NCI-H2107 (cell line): Measurements from ENCODE around the gene ACTN4.

Experiments used
- DNase-seq: peaks from one replicate; lab custom pipeline; 2025; lab: John Stamatoyannopoulos, UW

The ACTN4 gene

DNA sequence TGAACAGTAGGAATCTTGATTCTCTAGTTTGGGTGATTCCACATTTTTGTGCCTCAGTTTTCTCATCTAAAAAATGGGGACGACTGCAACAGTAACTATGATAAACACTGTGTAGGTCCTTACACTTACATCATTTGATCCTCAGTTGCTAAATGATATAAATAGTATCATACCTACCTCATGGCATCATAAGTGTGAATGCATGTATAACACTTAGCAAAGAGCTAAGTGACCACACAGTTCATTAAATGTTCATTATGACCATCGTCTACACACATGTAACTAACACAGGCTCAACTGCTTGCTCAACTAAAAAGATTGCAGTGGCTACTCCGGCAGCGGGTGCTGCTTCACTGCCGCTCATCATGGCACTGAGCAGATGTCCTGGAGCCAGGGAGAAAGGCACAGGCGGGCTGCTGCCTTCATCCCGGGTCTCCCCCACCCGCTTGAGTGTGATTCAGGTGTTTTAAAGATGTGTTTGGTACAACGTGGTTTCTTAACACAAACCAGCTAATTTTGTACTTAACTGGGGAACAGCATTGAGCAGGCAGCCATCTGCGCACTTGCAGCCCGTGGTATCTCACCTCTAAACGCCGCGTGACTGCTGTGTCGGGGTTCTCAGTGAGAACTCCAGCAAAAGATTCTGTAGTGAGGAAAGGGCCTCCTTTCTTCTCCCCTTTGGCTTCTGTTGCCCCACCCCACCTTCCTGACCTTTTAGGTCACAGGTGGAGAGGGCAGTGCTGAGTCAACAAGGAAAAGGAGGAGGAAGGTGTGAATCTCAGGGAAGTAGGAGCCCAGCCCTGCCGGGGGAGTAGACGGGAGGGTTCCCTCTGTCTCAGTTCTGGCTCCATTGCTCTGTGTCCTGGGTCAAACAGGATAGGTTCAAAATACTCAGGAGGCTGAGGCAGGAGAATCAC, 11.7 kb upstream of the ACTN4 start:
- no peak for DNase-seq

DNA sequence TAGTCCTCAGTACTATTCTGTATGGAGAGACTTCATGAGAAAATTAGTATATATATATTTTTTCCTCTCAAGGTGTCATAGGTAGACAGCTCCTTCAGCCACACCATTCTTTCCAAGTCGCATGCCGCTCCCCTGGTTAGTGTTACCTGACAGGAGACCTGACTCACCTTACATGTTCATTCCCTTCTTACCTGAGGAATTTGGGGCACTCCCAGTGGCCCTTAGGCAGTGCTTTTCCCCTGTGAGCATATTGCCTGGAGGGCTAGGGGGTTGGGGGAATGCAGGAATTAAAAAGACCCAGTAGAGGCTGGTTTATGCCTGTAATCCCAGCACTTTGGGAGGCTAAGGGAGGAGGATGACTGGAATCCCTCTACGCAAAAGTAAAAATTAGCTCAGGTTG, 9.0 kb upstream of the ACTN4 start:
- DNase-seq = no peak

DNA sequence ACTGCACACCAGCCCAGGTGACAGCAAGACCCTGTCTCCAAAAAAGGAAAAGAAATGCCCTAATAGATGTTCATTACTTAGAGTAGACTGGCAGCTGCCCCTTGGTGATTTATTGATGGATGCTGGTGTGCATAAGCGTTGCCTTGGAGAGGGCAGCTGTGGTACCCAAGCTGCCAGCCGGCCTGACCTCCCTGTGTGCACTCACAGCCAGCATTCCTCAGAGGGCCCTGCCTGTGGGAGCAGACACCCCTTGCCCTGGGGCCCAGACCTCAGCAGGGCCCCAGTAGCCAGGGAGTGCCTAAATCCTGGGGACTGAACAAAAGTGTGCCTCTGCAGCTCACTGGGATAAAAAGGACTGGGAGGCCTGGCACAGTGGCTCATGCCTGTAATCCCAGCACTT, 7.8 kb upstream of the ACTN4 start:
- DNase-seq = no peak

DNA sequence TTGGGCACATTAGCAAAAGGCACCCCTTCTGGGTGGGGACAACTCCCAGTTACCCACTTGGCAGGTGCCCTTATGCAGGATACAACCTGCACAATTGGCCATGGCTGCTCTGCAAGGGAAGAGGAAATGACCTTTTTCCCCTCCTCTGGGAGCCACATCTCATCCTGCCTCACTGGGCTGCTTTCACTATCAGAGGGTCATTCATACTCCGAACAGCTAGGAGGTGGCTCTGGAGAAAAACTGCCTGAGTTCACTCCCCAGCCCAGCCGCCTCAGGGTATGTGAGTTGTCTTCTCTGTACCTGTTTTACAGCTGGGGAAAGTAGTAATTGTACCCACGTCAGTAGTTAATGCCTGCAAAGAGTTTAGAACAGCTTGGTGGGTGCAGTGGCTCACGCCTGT, 7.1 kb upstream of the ACTN4 start:
- DNase-seq = no peak

DNA sequence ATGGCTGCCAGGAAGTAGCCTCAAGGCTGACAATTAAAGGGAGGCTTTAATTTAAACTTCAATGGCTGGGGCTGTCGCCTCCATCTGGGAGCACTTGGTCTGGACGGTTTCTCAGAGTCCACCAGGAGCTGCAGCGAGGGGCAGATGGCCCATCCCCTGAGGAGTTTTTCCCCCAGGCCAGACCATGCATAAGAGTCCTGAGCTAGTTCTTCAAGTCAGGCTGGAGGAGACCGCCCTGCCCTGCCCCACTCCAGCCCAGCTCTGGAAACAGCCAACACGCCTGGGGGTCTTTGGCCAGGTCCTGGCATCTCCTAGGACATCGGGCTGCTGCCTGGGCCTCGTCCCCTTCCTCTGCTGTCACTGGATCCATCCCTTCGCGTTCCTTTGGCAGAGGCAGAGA, 5.3 kb upstream of the ACTN4 start:
- DNase-seq = no peak

DNA sequence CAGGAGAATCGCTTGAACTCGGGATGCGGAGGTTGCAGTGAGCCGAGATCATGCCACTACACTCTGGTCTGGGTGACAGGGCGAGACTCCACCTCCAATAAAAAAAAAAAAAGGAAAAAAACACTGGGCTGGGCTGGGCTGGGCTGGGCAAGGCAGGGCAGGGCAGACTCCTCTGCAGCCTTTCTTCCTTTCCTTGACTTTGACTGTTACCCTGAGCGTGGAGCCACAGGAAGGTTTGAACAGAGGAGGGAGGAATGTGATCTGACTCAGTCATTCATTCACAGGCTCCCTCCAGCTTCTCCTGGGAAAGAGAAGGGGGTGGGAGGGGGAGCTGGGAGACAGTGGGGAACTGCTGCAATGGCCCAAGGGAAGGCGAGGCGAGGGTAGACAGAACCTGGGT, 2.7 kb upstream of the ACTN4 start:
- DNase-seq = no peak

DNA sequence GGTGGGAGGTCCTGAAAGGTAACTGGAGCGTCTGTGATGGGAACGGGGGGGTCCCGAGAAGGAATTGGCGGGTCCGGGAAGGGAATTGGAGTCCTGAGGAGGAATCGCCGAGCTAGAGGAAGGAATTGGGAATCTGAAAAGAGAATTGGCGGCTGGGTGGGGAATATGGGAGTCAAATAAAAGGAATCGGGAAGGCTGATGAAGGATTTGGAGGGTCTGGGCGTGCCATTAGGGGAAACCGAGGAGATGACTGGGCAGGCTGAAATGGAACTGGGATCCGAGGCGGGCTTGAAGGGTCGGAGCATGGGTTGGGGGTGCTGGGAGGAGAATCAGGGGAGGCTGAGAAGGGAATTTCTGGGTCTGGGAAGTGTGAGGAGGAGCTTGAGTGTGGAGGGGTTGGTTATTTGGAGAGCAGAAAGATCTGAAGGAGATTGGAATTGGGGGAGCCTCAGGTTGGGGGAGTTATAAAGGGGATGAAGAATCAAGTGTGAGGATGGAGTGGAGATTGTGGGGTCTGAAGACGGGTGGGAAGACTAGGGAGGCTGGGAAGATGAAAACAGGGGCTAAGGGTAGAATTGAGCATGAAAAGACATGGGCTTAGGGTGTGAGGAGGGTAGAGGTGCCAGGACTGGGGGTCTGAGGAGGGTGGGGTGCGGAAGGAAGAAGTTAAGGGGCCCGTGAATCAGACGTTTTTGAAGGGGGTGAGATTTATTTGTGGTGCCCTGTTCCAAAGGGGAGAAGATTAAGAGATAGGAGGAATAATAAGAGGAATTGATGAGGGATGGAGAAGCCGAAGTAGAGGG, 718 bp downstream of the ACTN4 start:
- DNase-seq = no peak

DNA sequence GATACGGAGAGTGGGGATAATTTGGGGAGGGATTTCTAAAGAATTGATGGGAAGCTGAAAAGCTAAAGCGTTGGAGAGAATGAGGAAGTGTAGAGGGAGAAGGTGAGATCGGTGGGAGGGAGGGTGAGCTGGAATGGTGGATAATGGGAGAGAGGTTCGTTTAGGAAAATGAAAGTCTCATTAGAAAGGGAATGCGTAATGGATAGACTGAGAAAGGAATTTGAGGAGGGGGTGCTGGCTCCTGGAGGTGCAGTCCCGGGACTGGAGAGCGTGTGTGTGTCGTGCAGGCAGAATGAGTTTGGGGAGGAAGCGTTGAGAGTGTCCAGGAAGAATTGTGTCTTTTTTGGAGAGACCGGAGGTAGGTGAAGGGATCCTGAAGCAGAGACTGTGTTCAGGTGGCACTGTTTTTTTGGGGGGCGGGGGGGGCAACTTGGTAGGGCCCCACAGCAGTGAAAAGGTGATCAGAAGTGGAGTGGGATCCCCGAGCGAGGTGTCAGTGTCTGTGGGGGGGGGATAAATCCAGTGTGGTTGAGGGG, 1.4 kb downstream of the ACTN4 start:
- DNase-seq = no peak

DNA sequence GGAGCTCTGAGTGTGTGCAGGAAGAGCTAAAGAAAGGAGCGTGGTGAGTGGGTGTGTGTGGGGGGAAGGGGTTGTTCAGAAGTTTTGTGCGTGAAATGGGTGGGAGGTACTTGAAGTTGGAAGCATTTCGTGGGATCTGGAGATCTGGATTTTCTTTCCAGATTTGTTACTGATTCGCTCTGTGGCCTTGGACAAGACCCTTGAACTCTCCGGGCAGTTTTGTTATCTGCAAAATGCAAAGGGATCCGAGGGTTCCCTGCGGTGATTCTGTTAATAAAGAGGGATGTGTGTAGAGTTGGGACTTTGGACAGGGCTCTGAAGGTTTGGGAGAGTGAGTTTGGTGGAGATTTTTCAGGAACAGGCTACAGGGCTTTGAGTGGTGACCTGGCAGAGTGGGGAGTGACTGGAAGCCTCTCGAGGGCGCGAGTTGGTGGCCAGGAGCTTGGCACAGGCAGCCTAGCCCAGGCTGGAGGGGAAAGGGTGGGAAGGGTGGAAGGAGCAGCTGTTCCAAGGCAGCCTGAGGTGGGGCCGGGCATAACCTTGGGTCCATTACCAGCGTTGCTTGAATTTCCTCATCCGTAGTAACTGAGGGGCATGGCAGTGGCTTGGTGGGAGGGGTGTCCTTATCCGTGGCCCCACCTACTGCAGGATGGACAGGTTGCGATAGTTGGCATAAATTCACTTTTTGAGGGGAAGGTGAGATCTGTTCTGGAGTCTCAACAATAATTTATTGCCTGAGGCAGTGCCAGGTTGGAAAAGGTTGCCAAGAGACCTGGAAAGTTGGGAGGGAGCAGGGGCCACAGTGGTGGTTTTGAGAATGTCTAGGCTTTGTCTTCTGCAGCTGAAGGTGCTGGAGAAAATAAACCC, 2.1 kb downstream of the ACTN4 start:
- no peak for DNase-seq

DNA sequence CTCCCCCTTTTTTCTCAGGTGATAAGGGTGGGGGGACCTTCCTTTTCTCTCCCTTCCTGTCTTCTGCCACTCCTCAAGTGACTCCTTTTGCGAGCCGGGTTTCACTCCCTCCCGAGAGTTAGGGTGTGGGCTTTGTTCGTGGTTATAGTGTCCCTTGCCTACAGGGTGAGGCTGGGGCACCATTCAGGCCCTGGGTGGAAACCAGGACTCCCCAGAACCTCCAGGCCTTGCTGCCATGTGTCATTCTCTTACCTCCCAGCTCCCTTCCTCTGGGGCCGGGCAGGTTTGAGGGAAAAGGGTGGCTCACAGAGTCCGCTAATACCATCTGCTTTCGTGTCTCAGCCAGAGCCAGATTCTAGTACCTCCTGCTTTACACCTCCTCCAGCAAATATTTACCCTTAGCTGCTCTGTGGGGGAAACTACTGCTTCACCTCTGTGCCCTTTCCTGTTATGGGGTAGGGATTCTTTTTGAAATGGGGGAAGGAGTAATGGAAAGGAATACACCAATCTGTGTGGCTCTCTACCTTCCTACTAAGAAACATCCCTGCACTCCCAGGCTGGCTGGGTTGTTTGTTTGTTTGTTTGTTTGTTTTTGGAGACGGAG, 2.8 kb downstream of the ACTN4 start:
- no peak for DNase-seq

DNA sequence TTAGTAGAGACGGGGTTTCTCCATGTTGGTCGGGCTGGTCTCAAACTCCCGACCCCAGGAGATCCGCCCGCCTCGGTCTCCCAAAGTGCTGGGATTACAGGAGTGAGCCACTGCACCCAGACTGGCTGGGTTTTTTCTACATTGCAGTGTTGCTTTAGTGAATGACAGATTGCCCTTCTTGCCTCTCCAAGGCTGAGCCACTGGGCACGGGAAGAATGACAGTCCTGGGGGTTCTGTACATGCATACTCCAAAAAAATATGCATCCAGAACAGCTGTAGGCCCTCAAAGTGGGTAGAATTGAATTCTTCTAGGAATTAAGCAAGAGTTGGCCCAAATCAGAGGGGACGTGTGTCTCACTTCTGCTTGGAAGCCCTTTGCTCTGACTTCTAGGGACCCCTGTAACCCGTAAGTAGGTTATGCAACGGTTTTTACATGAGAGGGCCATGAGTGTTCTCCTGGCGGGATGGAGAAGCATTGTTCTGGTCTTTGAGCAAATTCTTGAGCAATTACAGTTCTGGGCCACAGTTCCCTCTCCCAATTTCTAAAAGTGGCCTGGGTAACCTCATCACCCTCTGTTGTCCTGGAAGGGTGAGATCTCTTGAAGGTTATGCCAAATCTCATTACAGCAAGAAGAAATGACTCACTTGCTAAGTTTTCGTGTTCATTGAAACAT, 3.6 kb downstream of the ACTN4 start:
- no peak for DNase-seq

DNA sequence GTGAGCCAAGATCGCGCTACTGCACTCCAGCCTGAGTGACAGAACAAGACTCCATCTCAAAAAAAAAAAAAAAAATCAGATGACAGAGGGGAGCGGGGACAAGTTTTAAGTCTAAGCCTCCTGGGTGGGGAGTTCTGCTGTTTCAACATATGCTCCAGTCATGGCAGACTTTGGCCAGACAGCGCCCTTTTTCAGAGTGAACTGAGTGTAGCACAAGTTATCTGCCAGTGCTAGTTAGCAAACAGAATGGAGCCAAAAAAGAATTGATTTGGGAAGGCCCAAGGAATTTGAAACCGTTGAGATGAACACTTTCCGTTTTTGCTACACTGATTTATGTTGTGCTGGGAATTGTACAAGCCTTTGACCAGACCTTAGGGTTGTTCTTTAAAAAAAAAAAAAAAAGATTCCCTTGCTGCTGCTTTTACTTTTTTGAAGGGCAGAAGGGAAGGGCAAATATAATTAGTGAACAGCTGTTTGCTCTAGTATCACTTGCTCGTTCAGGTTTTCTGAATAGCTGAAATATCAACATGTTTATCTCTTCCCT, 5.7 kb downstream of the ACTN4 start:
- no peak for DNase-seq

DNA sequence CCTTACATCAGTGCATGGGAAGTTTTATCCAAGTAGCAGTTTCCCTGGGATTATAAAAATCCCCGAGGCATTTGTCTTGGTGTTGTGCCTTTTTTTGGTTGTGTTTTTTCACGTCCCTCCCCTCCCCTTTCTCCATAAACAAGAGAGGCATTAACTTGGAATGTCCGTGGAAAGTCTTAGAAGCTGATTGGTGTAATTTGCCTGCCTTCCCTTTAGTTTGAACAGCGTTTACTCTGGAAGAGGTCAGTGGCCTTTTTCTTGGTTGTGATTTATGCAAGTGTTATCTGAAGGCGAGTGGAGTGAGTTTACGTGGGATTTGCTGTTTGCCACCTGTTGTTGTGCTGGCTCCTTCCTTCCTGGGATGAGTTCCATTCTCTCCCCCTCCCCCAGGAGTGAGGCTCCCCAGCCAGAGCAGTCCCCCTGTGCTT, 7.2 kb downstream of the ACTN4 start:
- DNase-seq = no peak

DNA sequence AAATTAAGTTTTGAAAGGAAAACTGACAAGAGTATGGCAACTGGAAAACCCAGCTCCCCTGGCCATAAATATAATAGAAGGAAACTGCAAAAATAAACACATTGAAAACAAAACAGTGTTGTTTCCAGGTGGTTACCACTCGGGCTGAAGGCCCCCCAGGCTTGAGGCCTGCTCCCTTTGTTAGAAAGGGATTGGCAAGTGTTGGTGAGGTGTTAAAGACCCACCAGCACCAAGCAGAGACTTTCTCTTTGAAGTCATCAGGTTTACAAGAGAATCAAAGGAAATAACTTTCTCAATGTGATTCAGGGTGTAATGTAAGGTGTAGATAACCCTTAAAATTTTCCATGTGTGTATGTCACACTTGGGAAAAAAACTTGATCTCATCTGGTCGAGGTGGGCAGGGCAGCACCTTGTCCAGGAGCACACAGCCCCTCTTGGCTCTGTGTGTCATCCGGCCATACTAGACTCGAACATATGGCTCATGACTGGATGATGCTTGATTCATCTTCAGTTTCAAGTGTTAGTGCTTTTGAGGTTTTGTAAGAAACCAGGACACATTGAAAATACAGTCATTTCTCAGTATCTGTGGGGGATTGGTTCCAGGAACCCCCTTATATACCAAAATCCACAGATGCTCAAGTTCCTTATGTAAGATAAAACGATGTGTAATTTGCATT, 7.8 kb downstream of the ACTN4 start:
- no peak for DNase-seq

DNA sequence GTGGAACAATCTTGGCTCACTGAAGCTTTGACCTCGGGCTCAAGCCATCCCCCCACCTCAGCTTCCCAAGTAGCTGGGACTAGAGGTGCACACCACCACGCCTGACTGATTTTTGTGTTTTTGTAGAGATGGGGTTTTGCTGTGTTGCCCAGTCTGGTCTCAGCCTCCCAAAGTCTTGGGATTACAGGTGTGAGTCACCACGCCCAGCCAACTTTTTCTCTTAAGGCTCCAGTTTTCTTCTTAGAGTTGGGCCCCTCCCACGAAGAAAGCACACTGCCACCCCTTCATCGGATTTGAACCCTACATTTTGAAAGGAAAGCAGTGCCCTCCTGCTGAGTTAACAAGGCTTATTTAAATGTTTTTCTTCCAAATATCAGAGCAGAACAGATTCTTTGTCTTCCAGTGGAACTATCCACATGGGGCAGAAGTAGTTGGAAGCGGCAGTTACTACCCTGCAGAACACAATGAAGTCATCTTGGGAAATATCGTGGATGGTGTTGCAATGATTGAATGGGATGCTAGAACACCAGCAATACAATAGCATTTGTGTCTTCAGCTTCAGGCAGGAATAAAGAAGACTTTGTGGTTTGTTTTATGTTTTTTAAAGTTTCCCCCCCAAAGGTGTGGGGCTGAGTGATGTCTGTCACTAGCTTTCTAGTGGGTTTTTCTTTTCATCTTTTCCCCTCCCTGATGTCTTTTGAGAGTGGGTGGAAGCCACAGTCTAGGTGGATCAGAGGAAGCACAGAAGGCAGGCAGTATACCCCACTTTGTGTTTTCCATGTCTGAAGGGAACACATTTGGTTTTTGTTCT, 8.9 kb downstream of the ACTN4 start:
- DNase-seq = no peak

DNA sequence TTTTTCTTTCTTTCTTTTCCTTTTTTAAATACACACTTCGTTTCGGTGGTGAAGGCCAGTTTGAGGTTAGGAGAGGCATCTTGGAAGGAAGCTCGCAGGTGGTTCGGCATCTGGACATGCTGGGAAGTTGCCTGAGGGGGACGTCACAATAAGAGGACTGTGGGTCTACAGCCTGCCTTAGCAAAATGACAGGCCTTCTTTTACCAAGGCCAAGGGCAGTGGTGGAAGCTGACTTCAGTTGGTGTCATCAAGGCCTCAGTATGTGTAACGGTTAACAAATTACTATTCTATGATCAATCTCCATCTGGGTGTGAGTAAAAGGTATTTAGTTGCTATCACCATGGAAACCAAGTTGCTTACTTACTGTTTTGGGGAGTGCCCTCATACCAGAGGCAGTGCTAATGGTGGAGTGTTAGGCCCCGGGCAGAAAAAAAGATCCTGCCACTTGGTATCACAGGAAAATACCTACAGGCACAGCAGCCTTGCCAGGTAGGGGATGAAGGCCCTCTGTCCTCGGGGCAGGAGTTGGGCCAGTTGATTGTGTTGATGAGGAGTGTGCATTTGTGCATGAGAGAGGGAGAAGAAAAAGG, 10.3 kb downstream of the ACTN4 start:
- DNase-seq = no peak

DNA sequence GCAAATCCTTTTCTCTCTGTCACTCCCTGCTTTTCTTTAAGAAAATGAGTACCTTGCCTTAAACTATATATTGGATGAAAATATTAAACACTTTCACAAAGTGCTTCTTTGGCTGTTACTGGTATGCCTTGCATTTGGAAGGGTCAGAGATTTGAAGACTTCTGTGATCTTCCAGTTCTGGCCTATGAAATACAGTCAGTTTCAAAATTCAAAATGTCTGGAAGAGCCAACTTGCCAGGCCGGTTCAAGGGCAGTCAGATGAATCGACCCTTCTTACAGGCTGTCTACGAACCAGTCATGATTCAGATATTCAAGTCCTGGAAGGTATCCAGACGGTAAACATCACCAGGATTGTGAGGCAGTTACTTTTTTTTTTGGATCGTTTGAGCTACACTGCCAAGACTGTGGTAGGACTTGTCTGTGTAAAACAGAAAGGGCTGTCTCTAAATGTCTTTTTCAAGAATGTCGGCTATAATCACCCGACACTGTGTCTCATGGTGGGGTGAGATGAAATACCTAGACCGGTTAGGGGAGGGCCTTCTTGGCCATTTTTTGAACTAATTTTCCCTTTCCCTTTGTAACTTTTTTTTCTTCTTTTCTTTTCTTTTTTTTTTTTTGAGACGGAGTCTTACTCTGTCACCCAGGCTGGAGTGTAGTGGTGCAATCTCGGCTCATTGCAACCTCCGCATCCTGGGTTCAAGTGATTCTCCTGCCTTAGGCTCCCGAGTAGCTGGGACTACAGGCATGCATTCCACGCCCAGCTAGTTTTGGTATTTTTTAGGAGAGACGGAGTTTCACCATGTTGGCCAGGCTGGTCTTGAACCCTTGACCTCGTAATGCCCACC, 11.2 kb downstream of the ACTN4 start:
- DNase-seq = no peak

DNA sequence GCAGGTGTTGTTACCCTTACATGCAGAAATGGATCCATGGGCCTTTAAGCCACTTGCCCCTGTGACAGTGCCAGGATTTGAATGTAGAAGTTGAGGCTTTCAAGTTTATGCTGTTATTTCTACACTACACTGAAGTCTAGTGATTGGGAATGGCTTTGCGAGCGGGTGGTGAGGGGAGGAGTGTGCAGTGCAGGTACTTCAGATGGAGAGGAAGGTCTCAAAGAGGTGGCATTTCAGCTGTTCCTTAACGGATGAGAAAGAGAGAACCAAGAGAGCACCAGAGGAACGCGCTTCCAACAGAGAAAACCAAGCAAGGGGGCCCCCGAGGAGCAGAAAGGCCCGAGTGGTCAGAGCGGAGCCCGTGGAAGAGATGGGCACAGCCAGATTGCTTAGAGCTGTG, 13.3 kb downstream of the ACTN4 start:
- no peak for DNase-seq
